ENCODE data around the gene SLC2A4. TPM values are rescaled to one million over a fixed set of nuclear protein-coding genes. Genes with fewer than 3 reads are reported as not detected.

SLC2A4 gene
- total RNA-seq, 1 donor from 2014 or later, result under 0.01 TPM

- Histone ChIP-seq H3K4me3 (ENCODE audit: low read depth, low read length) (no peak overlapping the region), H3K36me3 (ENCODE audit: control insufficient read depth, insufficient read depth, low read length) (no peaks in the 10 kb centered on the region), H3K27me3 (ENCODE audit: control insufficient read depth, insufficient read depth, low read length) (peaks cover 5% of the 10 kb centered on the region)
- DNase-seq (ENCODE audit: low read depth) (no peak), FAIRE-seq (no peak)
- no peak for TF ChIP-seq CTCF (IDR thresholded peaks at IDR 0.05; ENCODE audit: insufficient read depth, low read length, severe bottlenecking)
Observed at GRCh38 chr17:7285679-7286078, 4.2 kb downstream of the SLC2A4 start.

GRCh38 chr17:7289256-7290032 is 7.9 kb downstream of the SLC2A4 start:
- H3K4me3 ChIP-seq (ENCODE audit: low read depth, low read length), result no peak overlapping the region
- no peaks in the 10 kb centered on the region for H3K36me3 ChIP-seq (ENCODE audit: control insufficient read depth, insufficient read depth, low read length)
- TF ChIP-seq CTCF (IDR thresholded peaks at IDR 0.05; ENCODE audit: insufficient read depth, low read length, severe bottlenecking), result no peak
- FAIRE-seq (no peak), DNase-seq (ENCODE audit: low read depth) (no peak)
- peaks cover 5% of the 10 kb centered on the region for H3K27me3 ChIP-seq (ENCODE audit: control insufficient read depth, insufficient read depth, low read length)

- no peak overlapping the region for H3K4me3 ChIP-seq (ENCODE audit: low read depth, low read length)
- H3K27me3 ChIP-seq (ENCODE audit: control insufficient read depth, insufficient read depth, low read length), result peaks cover 4% of the 10 kb centered on the region
- DNase-seq (ENCODE audit: low read depth) (no peak), FAIRE-seq (no peak)
- H3K36me3 ChIP-seq (ENCODE audit: control insufficient read depth, insufficient read depth, low read length), result no peaks in the 10 kb centered on the region
- no peak for TF ChIP-seq CTCF (IDR thresholded peaks at IDR 0.05; ENCODE audit: insufficient read depth, low read length, severe bottlenecking)
Observed at GRCh38 chr17:7290166-7290565, 8.6 kb downstream of the SLC2A4 start.

- Histone ChIP-seq H3K36me3 (ENCODE audit: control insufficient read depth, insufficient read depth, low read length) (no peaks in the 10 kb centered on the region), H3K27me3 (ENCODE audit: control insufficient read depth, insufficient read depth, low read length) (peaks cover 3% of the 10 kb centered on the region), H3K4me3 (ENCODE audit: low read depth, low read length) (no peak overlapping the region)
- no peak for DNase-seq (ENCODE audit: low read depth)
- no peak for FAIRE-seq
- no peak for TF ChIP-seq CTCF (IDR thresholded peaks at IDR 0.05; ENCODE audit: insufficient read depth, low read length, severe bottlenecking)
Observed at GRCh38 chr17:7290685-7291084, 9.2 kb downstream of the SLC2A4 start.

GRCh38 chr17:7292194-7292593 is 10.7 kb downstream of the SLC2A4 start:
- TF ChIP-seq CTCF (IDR thresholded peaks at IDR 0.05; ENCODE audit: insufficient read depth, low read length, severe bottlenecking), result no peak

GRCh38 chr17:7292729-7293128 is 11.2 kb downstream of the SLC2A4 start:
- no peak for DNase-seq (ENCODE audit: low read depth)
- FAIRE-seq, result no peak
- Histone ChIP-seq H3K27me3 (ENCODE audit: control insufficient read depth, insufficient read depth, low read length) (peaks cover 3% of the 10 kb centered on the region), H3K4me3 (ENCODE audit: low read depth, low read length) (no peak overlapping the region), H3K36me3 (ENCODE audit: control insufficient read depth, insufficient read depth, low read length) (no peaks in the 10 kb centered on the region)
- no peak for TF ChIP-seq CTCF (IDR thresholded peaks at IDR 0.05; ENCODE audit: insufficient read depth, low read length, severe bottlenecking)

More at GRCh38 chr17:7292194-7292593, 10.7 kb downstream of the SLC2A4 start:
- DNase-seq (ENCODE audit: low read depth) (no peak), FAIRE-seq (no peak)
- Histone ChIP-seq H3K4me3 (ENCODE audit: low read depth, low read length) (no peak overlapping the region), H3K36me3 (ENCODE audit: control insufficient read depth, insufficient read depth, low read length) (no peaks in the 10 kb centered on the region), H3K27me3 (ENCODE audit: control insufficient read depth, insufficient read depth, low read length) (peaks cover 3% of the 10 kb centered on the region)

Measured in bronchial epithelial cell (primary cell).